Activated naive CD4-positive, alpha-beta T cell treated with anti-CD3 and anti-CD28 coated beads for 36 hours (primary cell): ENCODE data around the gene PNMT. TPM values are rescaled to one million over a fixed set of nuclear protein-coding genes. Genes with fewer than 3 reads are reported as not detected.
A peak's percentile ranks its signal among the peaks of the same experiment; 100 is the strongest.

Experiments
- CTCF ChIA-PET: fragments of 350-600 bp; sonication (Branson Sonifier 250); formaldehyde crosslinking; loops from one replicate; lab custom pipeline; 2021; ENCODE audit warnings: antibody characterized with exemption; lab: Charles Lee
- DNase-seq: peaks from one replicate; pipeline ENCODE4 v3.0.0-alpha.2; 2020
- H3K27ac Mint-ChIP-seq: one replicate; pipeline ENCODE4 v1.8.0; 2021; ENCODE audit warnings: mild to moderate bottlenecking, mixed read lengths
- H3K27me3 Mint-ChIP-seq: one replicate; pipeline ENCODE4 v1.8.0; 2021; ENCODE audit warnings: low read depth, mixed read lengths
- H3K36me3 Mint-ChIP-seq: one replicate; pipeline ENCODE4 v1.8.0; 2021; ENCODE audit warnings: low read depth, mixed read lengths
- H3K4me1 Mint-ChIP-seq: one replicate; pipeline ENCODE4 v1.8.0; 2021; ENCODE audit warnings: low read depth, mixed read lengths
- H3K4me3 Mint-ChIP-seq: one replicate; pipeline ENCODE4 v1.8.0; 2021; ENCODE audit warnings: mild to moderate bottlenecking, moderate library complexity, mixed read lengths
- H3K9me3 Mint-ChIP-seq: one replicate; pipeline ENCODE4 v1.8.0; 2021; ENCODE audit warnings: mixed read lengths
- intact Hi-C: fragments of 100-400 bp; cut with micrococcal nuclease; formaldehyde crosslinking; loops from one replicate; pipeline ENCODE4 v1.15.1; 2023
- total RNA-seq, 2 experiments: library from RNA; stranded (reverse); gene quantifications; one replicate each; pipeline ENCODE4 v1.2.3, GENCODE V29; 2021

Gene PNMT
- total RNA-seq, 2 experiments from 2014 or later = not detected

- Mint-ChIP-seq H3K4me1 (peaks cover 32% of the 10 kb centered on the region), H3K36me3 (no peaks in the 10 kb centered on the region), H3K4me3 (peak overlapping the region; percentile 54), H3K27me3 (peaks cover 30% of the 10 kb centered on the region), H3K9me3 (no peaks in the 10 kb centered on the region), H3K27ac (no peak overlapping the region)
- intact Hi-C loops = no loop called here
- no peak for DNase-seq
- CTCF ChIA-PET = no interaction called here
These were observed 41.1 kb upstream of the PNMT start for GRCh38 chr17:39627047-39627711.

GRCh38 chr17:39627712-39628516 lies 40.3 kb upstream of the PNMT start:
- intact Hi-C loops = no loop called here
- H3K36me3 Mint-ChIP-seq = no peaks in the 10 kb centered on the region
- peaks cover 27% of the 10 kb centered on the region for H3K4me1 Mint-ChIP-seq
- H3K9me3 Mint-ChIP-seq = no peaks in the 10 kb centered on the region
- H3K27me3 Mint-ChIP-seq = peaks cover 30% of the 10 kb centered on the region
- H3K27ac Mint-ChIP-seq = no peak overlapping the region
- DNase-seq = no peak
- CTCF ChIA-PET = interaction anchor here (1.0 to 1.5 kb wide), 3 partner anchors 9 to 80 kb away, joined by 3 to 8 read pairs (median 4); partner anchors contain the start of gene STARD3
- H3K4me3 Mint-ChIP-seq = no peak overlapping the region

GRCh38 chr17:39628655-39629493 lies 39.4 kb upstream of the PNMT start:
- H3K27ac Mint-ChIP-seq = no peak overlapping the region
- H3K36me3 Mint-ChIP-seq = no peaks in the 10 kb centered on the region
- no peaks in the 10 kb centered on the region for H3K9me3 Mint-ChIP-seq

GRCh38 chr17:39629494-39629880 lies 38.8 kb upstream of the PNMT start:
- CTCF ChIA-PET = no interaction called here
- Mint-ChIP-seq H3K36me3 (no peaks in the 10 kb centered on the region), H3K9me3 (no peaks in the 10 kb centered on the region), H3K27me3 (peaks cover 30% of the 10 kb centered on the region), H3K4me3 (no peak overlapping the region), H3K27ac (no peak overlapping the region), H3K4me1 (peaks cover 23% of the 10 kb centered on the region)
- DNase-seq = no peak
- intact Hi-C loops = no loop called here

More at GRCh38 chr17:39628655-39629493, 39.4 kb upstream of the PNMT start:
- DNase-seq = no peak
- Mint-ChIP-seq H3K4me1 (peaks cover 23% of the 10 kb centered on the region), H3K4me3 (no peak overlapping the region), H3K27me3 (peaks cover 30% of the 10 kb centered on the region)
- CTCF ChIA-PET = interaction anchor here (1.0 to 1.5 kb wide), 3 partner anchors 8 to 81 kb away, joined by 3 to 8 read pairs (median 4); partner anchors contain the start of gene STARD3
- intact Hi-C loops = no loop called here

- H3K4me1 Mint-ChIP-seq = peaks cover 23% of the 10 kb centered on the region
- intact Hi-C loops = loop anchor here (10.0 kb wide), 1 partner anchor 475 kb away; the partner anchor contains the start of gene NR1D1
These were observed 38.4 kb upstream of the PNMT start for GRCh38 chr17:39629898-39630297.

GRCh38 chr17:39631403-39631802 lies 36.9 kb upstream of the PNMT start:
- peaks cover 13% of the 10 kb centered on the region for H3K27me3 Mint-ChIP-seq
- H3K27ac Mint-ChIP-seq = no peak overlapping the region
- no peaks in the 10 kb centered on the region for H3K36me3 Mint-ChIP-seq
- intact Hi-C loops = loop anchor here (10.0 kb wide), 1 partner anchor 473 kb away; the partner anchor contains the start of gene NR1D1
- H3K4me1 Mint-ChIP-seq = peaks cover 18% of the 10 kb centered on the region
- no peak for DNase-seq
- no peaks in the 10 kb centered on the region for H3K9me3 Mint-ChIP-seq
- H3K4me3 Mint-ChIP-seq = no peak overlapping the region
- CTCF ChIA-PET = interaction anchor here (0.8 to 11.7 kb wide), 3 partner anchors 9 to 120 kb away, joined by 3 to 213 read pairs (median 3); no protein-coding TSS in a partner anchor

More at GRCh38 chr17:39629898-39630297, 38.4 kb upstream of the PNMT start:
- Mint-ChIP-seq H3K27ac (no peak overlapping the region), H3K36me3 (no peaks in the 10 kb centered on the region), H3K4me3 (no peak overlapping the region), H3K27me3 (peaks cover 28% of the 10 kb centered on the region), H3K9me3 (no peaks in the 10 kb centered on the region)
- CTCF ChIA-PET = no interaction called here
- DNase-seq = no peak

GRCh38 chr17:39632153-39632941 lies 35.9 kb upstream of the PNMT start:
- Mint-ChIP-seq H3K4me3 (no peak overlapping the region), H3K27ac (no peak overlapping the region), H3K36me3 (no peaks in the 10 kb centered on the region), H3K9me3 (no peaks in the 10 kb centered on the region), H3K4me1 (peaks cover 17% of the 10 kb centered on the region), H3K27me3 (peaks cover 9% of the 10 kb centered on the region)
- CTCF ChIA-PET = interaction anchor here (0.9 to 11.7 kb wide), 5 partner anchors 9 to 40 kb away, joined by 3 to 213 read pairs (median 5); no protein-coding TSS in a partner anchor
- DNase-seq = no peak
- intact Hi-C loops = loop anchor here (10.0 kb wide), 1 partner anchor 472 kb away; the partner anchor contains the start of gene NR1D1

GRCh38 chr17:39633570-39634183 lies 34.6 kb upstream of the PNMT start:
- no peak overlapping the region for H3K4me3 Mint-ChIP-seq
- peaks cover 2% of the 10 kb centered on the region for H3K27me3 Mint-ChIP-seq
- no peaks in the 10 kb centered on the region for H3K36me3 Mint-ChIP-seq
- H3K4me1 Mint-ChIP-seq = peaks cover 28% of the 10 kb centered on the region
- CTCF ChIA-PET = interaction anchor here (0.6 to 11.7 kb wide), 12 partner anchors 8 to 330 kb away, joined by 3 to 213 read pairs (median 5); partner anchors contain the start of gene PNMT
- intact Hi-C loops = loop anchor here (1.0 to 10.0 kb wide), 3 partner anchors 11 to 471 kb away; partner anchors contain the start of gene NR1D1
- no peak overlapping the region for H3K27ac Mint-ChIP-seq
- H3K9me3 Mint-ChIP-seq = no peaks in the 10 kb centered on the region
- no peak for DNase-seq

- Mint-ChIP-seq H3K4me1 (peaks cover 36% of the 10 kb centered on the region), H3K27ac (no peak overlapping the region), H3K9me3 (no peaks in the 10 kb centered on the region), H3K4me3 (no peak overlapping the region), H3K36me3 (no peaks in the 10 kb centered on the region), H3K27me3 (peaks cover 2% of the 10 kb centered on the region)
- CTCF ChIA-PET = interaction anchor here (0.6 to 11.7 kb wide), 15 partner anchors 9 to 273 kb away, joined by 3 to 213 read pairs (median 5); partner anchors contain the start of genes MIEN1 and PNMT
- DNase-seq = no peak
- intact Hi-C loops = loop anchor here (1.0 to 10.0 kb wide), 3 partner anchors 12 to 470 kb away; partner anchors contain the start of gene NR1D1
These were observed 33.8 kb upstream of the PNMT start for GRCh38 chr17:39634384-39634871.

- Mint-ChIP-seq H3K27me3 (no peaks in the 10 kb centered on the region), H3K9me3 (no peaks in the 10 kb centered on the region), H3K4me3 (peak overlapping the region; percentile 25), H3K4me1 (peaks cover 46% of the 10 kb centered on the region), H3K27ac (peak overlapping the region; percentile 93), H3K36me3 (no peaks in the 10 kb centered on the region)
- intact Hi-C loops = loop anchor here (2.0 to 10.0 kb wide), 4 partner anchors 52 to 469 kb away; partner anchors contain the start of genes LRRC3C, MIEN1, NR1D1 and ORMDL3
- no peak for DNase-seq
- CTCF ChIA-PET = interaction anchor here (0.9 to 11.7 kb wide), 10 partner anchors 7 to 121 kb away, joined by 3 to 213 read pairs (median 4); partner anchors contain the start of gene MIEN1
These were observed 32.6 kb upstream of the PNMT start for GRCh38 chr17:39635614-39636176.
